Osteoblast (primary cell): ENCODE measurements around the gene SHROOM3. TPM values are rescaled to one million over a fixed set of nuclear protein-coding genes. Genes with fewer than 3 reads are reported as not detected.
A peak's percentile ranks its signal among the peaks of the same experiment; 100 is the strongest.

Experiments
- DNase-seq: peaks from one replicate; pipeline ENCODE4 v3.0.0; 2011; ENCODE audit warnings: low spot score, mixed read lengths; ENCODE audit not compliant: insufficient read length; ENCODE audit errors: missing footprints
- H2AFZ ChIP-seq: 2 replicates; pipeline ENCODE4 v1.6.0; 2011; ENCODE audit warnings: mild to moderate bottlenecking, low read length
- H3K27ac ChIP-seq: 2 replicates; pipeline ENCODE4 v1.5.1; 2011; ENCODE audit warnings: mild to moderate bottlenecking, low read depth, low read length, moderate library complexity
- H3K27me3 ChIP-seq: 2 replicates; pipeline ENCODE4 v1.6.0; 2012; ENCODE audit warnings: mild to moderate bottlenecking, control low read depth, inconsistent platforms, low read length, moderate library complexity; ENCODE audit not compliant: insufficient read depth
- H3K36me3 ChIP-seq: 2 replicates; pipeline ENCODE4 v1.5.1; 2011; ENCODE audit warnings: mild to moderate bottlenecking, low read length, control low read depth, moderate library complexity; ENCODE audit not compliant: insufficient read depth
- H3K4me1 ChIP-seq: 2 replicates; pipeline ENCODE4 v1.5.1; 2011; ENCODE audit warnings: mild to moderate bottlenecking, low read length, control low read depth, moderate library complexity; ENCODE audit not compliant: insufficient read depth
- H3K4me2 ChIP-seq: 2 replicates; pipeline ENCODE4 v1.6.0; 2011; ENCODE audit warnings: mild to moderate bottlenecking, low read length; ENCODE audit not compliant: insufficient read depth
- H3K4me3 ChIP-seq: fragments of 200-600 bp; sonication (generic); 3 replicates; pipeline ENCODE4 v1.5.1; 2012; ENCODE audit warnings: mild to moderate bottlenecking, low read length, inconsistent platforms; ENCODE audit not compliant: insufficient read depth
- H3K79me2 ChIP-seq: 2 replicates; pipeline ENCODE4 v1.6.0; 2012; ENCODE audit warnings: mild to moderate bottlenecking, low read length, control low read depth, inconsistent platforms; ENCODE audit not compliant: insufficient read depth
- H3K9me3 ChIP-seq: 2 replicates; pipeline ENCODE4 v1.5.1; 2011; ENCODE audit warnings: low read depth, low read length, control low read depth
- H4K20me1 ChIP-seq: 2 replicates; pipeline ENCODE4 v1.6.0; 2012; ENCODE audit warnings: mild to moderate bottlenecking, low read length, control low read depth; ENCODE audit not compliant: insufficient read depth
- CTCF ChIP-seq: IDR thresholded peaks from 2 replicates; pipeline ENCODE4 v1.5.1; 2011; ENCODE audit warnings: mild to moderate bottlenecking, low read depth, low read length, moderate library complexity; ENCODE audit errors: extremely low read depth
- total RNA-seq: library from RNA; depleted of rRNA; stranded (reverse); fragments of >200 nt; gene quantifications from 2 replicates; pipeline ENCODE4 v1.2.3, GENCODE V29; 2012

The SHROOM3 gene
- total RNA-seq, 1 donor: 9.8 TPM

- no peaks in the 10 kb centered on the region for H3K79me2 ChIP-seq
- H3K4me2 ChIP-seq: no peak overlapping the region
- no peaks in the 10 kb centered on the region for H3K36me3 ChIP-seq
- H3K4me1 ChIP-seq: peaks cover 40% of the 10 kb centered on the region
- no peaks in the 10 kb centered on the region for H3K9me3 ChIP-seq
- no peak overlapping the region for H3K27ac ChIP-seq
- no peak overlapping the region for H3K4me3 ChIP-seq
- no peaks in the 10 kb centered on the region for H4K20me1 ChIP-seq
- H3K27me3 ChIP-seq: no peaks in the 10 kb centered on the region
- TF ChIP-seq CTCF: no peak
- no peak for DNase-seq
- H2AFZ ChIP-seq: no peak overlapping the region
Observed at GRCh38 chr4:76572224-76572623, 137.2 kb downstream of the SHROOM3 start.

DNA sequence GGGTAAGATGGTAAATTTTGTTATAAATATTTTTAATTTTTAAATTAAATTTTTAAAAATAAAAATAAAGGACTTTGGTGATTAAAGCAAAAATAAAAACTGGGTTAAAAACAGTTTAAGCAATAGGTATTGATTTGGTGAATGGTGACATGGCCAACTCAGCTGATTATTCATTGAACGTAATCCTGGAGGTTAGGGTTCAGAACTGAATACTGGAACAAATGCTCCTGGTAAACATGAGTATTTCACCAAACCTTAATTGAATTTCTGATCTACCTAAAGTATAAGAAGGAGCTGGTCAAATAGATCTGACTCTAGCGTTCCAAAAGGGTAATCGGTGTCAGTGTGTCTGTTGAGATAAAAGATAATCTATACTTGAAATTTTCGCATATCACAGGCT lies 141.8 kb downstream of the SHROOM3 start:
- H4K20me1 ChIP-seq: no peaks in the 10 kb centered on the region
- TF ChIP-seq CTCF: no peak
- no peak overlapping the region for H3K27ac ChIP-seq
- no peak overlapping the region for H3K4me3 ChIP-seq
- no peaks in the 10 kb centered on the region for H3K36me3 ChIP-seq
- no peaks in the 10 kb centered on the region for H3K79me2 ChIP-seq
- no peaks in the 10 kb centered on the region for H3K9me3 ChIP-seq
- no peak for DNase-seq
- H3K4me1 ChIP-seq: peaks cover under 1% of the 10 kb centered on the region
- H3K27me3 ChIP-seq: no peaks in the 10 kb centered on the region
- no peak overlapping the region for H2AFZ ChIP-seq
- no peak overlapping the region for H3K4me2 ChIP-seq

- Histone ChIP-seq H3K9me3 (no peaks in the 10 kb centered on the region), H3K4me2 (no peak overlapping the region), H2AFZ (no peak overlapping the region), H3K27ac (no peak overlapping the region), H3K36me3 (no peaks in the 10 kb centered on the region), H3K27me3 (no peaks in the 10 kb centered on the region), H3K79me2 (no peaks in the 10 kb centered on the region), H4K20me1 (no peaks in the 10 kb centered on the region), H3K4me1 (no peaks in the 10 kb centered on the region), H3K4me3 (no peak overlapping the region)
- DNase-seq: no peak
- no peak for TF ChIP-seq CTCF
Observed at GRCh38 chr4:76578002-76578560, 143.1 kb downstream of the SHROOM3 start.

DNA sequence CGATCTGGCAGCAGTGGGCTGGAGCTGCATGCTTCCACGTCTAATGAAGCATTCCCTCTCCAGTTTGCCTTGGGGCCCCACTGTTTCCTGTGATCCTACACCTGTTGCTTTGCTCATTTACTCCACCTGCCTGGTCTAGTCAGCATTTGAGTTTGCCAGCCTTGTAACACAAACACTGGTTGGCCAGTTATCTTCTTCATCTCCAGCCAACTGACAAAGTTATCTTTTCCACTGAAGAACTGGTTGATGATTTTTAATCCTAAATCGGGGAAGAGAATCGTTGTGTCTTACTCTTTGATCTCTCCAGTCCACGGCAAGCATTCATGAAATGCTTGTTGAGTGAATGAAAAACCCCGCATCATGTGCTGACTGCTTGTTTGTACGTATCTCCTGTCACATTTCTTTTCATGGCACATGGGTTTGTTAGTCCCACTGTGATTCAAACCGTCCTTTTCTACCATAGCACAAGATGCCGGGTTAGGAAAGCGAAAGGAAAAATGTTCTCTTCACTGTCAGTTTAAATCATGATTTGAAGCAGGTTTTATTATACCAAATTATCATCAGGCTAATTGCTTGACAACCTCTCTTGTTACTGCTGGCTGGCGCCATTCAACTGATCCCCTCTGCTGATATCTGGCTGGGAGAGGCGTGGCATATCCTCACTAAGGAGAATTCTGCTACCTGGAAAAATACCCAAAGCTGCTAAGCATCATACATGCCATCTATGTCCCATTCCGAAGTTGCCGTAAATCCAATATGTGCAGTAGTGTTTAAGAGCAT lies 144.8 kb downstream of the SHROOM3 start:
- H4K20me1 ChIP-seq: no peaks in the 10 kb centered on the region
- H3K27me3 ChIP-seq: no peaks in the 10 kb centered on the region
- H3K4me1 ChIP-seq: no peaks in the 10 kb centered on the region
- peak overlapping the region; percentile 32 for H3K4me2 ChIP-seq
- no peak for DNase-seq
- no peaks in the 10 kb centered on the region for H3K36me3 ChIP-seq
- H3K27ac ChIP-seq: no peak overlapping the region
- peak overlapping the region; percentile 42 for H2AFZ ChIP-seq
- no peak for TF ChIP-seq CTCF
- H3K9me3 ChIP-seq: no peaks in the 10 kb centered on the region
- H3K79me2 ChIP-seq: no peaks in the 10 kb centered on the region
- no peak overlapping the region for H3K4me3 ChIP-seq
